ENCODE results near the gene TTC1. TPM values are rescaled to one million over a fixed set of nuclear protein-coding genes. Genes with fewer than 3 reads are reported as not detected.
"Not testable (repeated sequence)": the region's sequence is repeated elsewhere in the genome, so short reads cannot be mapped to it uniquely, and the experiment has no call there.

Gene TTC1
- polyA plus RNA-seq, 3 donors = 17.5 to 54.5 (median 35.6) TPM

GRCh38 chr5:160069120-160069519 is 60.2 kb downstream of the TTC1 start:
- H3K27ac ChIP-seq (ENCODE audit: low read depth, low read length) = not testable (repeated sequence)
- WGBS, 3 donors = 71 to 94% (median 91%) methylated on average over 5 of the region's 5 CpGs

GRCh38 chr5:160071516-160071915 is 62.6 kb downstream of the TTC1 start:
- H3K27ac ChIP-seq (ENCODE audit: low read depth, low read length) = no peak overlapping the region
- 12 to 58% (median 20%) methylated on average over 8 of the region's 8 CpGs for WGBS, 3 donors

DNA sequence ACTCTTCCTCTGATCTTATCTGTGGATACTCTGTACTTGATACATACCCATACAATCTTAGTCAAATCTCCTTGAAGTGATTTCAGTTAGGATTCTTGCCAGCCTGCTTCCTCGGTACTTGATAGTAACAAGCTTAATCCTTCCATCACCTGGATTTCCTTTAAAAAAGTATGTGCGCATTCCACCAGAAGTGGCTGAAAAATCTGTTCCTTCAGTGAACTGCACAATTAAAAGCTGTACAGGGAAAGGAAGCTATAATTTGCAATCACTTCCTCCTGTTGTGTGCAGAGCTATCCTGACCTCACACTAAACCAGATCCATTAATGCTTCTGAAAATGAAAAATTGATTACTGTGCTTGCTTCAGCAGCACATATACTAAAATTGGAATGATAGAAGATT is 63.0 kb downstream of the TTC1 start:
- no peak overlapping the region for H3K27ac ChIP-seq (ENCODE audit: low read depth, low read length)
- 25 to 80% (median 25%) methylated on average over 2 of the region's 2 CpGs for WGBS, 3 donors

GRCh38 chr5:160075073-160075472 is 66.1 kb downstream of the TTC1 start:
- no peak overlapping the region for H3K27ac ChIP-seq (ENCODE audit: low read depth, low read length)

- H3K27ac ChIP-seq (ENCODE audit: low read depth, low read length) = no peak overlapping the region
- WGBS, 3 donors = 81 to 90% (median 86%) methylated on average over 2 of the region's 2 CpGs
Measured at GRCh38 chr5:160076997-160077396, 68.1 kb downstream of the TTC1 start.

GRCh38 chr5:160079753-160080152 is 70.8 kb downstream of the TTC1 start:
- WGBS, 3 donors = 89 to 98% (median 96%) methylated on average over 2 of the region's 2 CpGs
- no peak overlapping the region for H3K27ac ChIP-seq (ENCODE audit: low read depth, low read length)

GRCh38 chr5:160081495-160081894 is 72.6 kb downstream of the TTC1 start:
- no peak overlapping the region for H3K27ac ChIP-seq (ENCODE audit: low read depth, low read length)
- WGBS, 3 donors = 74 to 84% (median 79%) methylated on average over 3 of the region's 3 CpGs

GRCh38 chr5:160082614-160083500 is 73.9 kb downstream of the TTC1 start:
- no peak overlapping the region for H3K27ac ChIP-seq (ENCODE audit: low read depth, low read length)
- WGBS, 3 donors = 64 to 73% (median 68%) methylated on average over 9 of the region's 9 CpGs

- H3K27ac ChIP-seq (ENCODE audit: low read depth, low read length) = no peak overlapping the region
- WGBS, 3 donors = 64 to 73% (median 70%) methylated on average over 3 of the region's 3 CpGs
Measured at GRCh38 chr5:160083501-160083900, 74.6 kb downstream of the TTC1 start.

DNA sequence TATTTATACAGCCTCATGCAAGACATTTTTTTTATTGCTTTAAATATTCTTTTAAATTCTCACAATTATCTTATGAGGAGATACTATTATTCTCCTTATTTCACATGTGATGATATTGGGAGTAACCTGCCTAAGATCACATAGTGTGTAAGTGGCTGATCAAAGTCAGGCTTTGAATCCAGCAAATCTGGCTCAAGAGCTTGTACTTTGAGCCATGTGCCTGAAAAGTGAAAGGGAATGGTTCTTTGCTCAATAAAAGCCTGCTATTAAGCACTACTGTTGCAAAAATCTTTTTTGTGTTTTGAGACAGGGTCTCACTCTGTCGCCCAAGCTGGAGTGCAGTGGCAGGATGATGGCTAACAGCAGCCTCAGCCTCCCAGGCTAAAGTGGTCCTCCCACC is 75.2 kb downstream of the TTC1 start:
- H3K27ac ChIP-seq (ENCODE audit: low read depth, low read length) = no peak overlapping the region
- WGBS, 3 donors = 92 to 100% (median 96%) methylated on average over 1 of the region's 1 CpG

GRCh38 chr5:160087199-160087598 is 78.3 kb downstream of the TTC1 start:
- H3K27ac ChIP-seq (ENCODE audit: low read depth, low read length) = no peak overlapping the region
- WGBS, 3 donors = 86 to 100% (median 97%) methylated on average over 1 of the region's 1 CpG

- 80 to 90% (median 84%) methylated on average over 1 of the region's 1 CpG for WGBS, 3 donors
- H3K27ac ChIP-seq (ENCODE audit: low read depth, low read length) = no peak overlapping the region
Measured at GRCh38 chr5:160088805-160089204, 79.9 kb downstream of the TTC1 start.

DNA sequence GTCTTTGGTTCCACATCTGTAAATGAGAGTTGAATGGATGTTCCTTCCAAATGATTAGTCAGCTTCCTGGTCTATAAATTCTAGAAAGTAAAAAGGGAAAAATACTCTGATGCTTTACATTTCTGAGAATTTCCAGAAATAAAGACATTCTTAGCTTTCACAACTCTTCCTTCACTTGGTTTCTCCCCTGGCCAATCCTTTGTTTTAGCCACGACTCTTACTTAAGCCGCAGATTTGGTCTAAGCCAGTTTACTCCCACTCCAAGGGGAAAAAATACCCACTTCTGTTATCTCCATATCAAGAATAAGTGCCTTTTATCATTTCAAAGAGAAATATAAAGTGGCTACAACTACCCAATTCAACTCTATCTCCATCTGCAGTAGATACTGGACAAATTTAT is 80.6 kb downstream of the TTC1 start:
- H3K27ac ChIP-seq (ENCODE audit: low read depth, low read length) = no peak overlapping the region
- WGBS, 3 donors = 79 to 84% (median 79%) methylated on average over 2 of the region's 2 CpGs

DNA sequence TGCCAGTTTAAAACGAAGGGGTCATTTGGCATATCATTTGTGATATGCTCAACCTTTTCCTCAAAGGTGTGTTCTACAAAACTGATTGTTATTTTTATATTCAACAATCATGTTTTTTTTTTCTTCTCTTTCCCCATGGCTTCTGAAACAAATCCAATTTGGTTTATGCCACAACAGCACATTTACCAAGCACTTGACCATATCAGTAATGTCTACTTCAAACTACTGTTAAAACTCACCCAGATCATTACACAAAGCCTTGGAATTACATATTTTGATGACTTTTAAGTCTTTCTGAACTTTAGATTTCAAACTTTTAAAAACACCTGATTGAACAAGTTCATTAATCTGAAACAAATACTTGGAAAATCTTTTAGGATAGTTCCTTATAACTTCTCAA is 81.1 kb downstream of the TTC1 start:
- H3K27ac ChIP-seq (ENCODE audit: low read depth, low read length) = no peak overlapping the region
- WGBS, 3 donors = 68 to 79% (median 78%) methylated on average over 1 of the region's 1 CpG

- 89% methylated on average over 7 of the region's 7 CpGs for WGBS, 3 donors
- no peak overlapping the region for H3K27ac ChIP-seq (ENCODE audit: low read depth, low read length)
Measured at GRCh38 chr5:160092514-160092913, 83.6 kb downstream of the TTC1 start.

DNA sequence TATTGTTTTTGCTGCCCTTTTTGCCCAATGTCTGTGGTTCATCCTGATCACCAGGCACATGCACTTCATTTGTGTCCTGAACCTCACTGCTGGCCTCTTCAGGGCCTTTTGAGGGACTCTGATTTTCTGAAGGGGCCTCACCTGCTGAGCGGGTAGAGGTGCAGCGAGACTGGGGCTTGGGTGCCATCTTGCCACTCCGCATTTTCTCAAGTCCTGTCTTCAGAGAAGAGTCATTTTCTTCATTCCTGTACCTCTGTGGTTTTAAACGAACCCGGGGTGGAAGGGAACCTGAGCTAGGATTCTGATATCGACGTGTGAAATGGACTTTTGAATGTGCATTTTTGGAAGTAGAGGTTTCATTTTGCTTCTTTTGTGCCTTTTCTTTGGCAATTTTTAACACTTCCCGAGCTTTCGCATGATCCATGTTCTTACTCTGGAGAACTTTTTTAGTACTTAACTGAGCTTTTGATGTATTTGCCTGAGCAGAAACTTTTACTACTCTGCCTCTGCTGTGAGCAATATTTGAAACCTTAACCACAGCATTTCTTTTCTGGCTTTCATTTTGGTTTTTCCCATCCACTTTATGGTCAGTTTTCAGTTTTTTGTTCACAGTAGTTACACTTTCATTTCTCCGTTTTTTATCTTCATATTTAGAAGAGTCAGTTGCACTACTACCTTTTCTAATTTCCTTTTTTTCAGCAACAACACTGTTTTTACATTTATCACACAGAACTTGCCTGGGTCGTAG is 84.2 kb downstream of the TTC1 start:
- WGBS, 3 donors = 90 to 94% (median 91%) methylated on average over 11 of the region's 11 CpGs
- H3K27ac ChIP-seq (ENCODE audit: low read depth, low read length) = no peak overlapping the region

DNA sequence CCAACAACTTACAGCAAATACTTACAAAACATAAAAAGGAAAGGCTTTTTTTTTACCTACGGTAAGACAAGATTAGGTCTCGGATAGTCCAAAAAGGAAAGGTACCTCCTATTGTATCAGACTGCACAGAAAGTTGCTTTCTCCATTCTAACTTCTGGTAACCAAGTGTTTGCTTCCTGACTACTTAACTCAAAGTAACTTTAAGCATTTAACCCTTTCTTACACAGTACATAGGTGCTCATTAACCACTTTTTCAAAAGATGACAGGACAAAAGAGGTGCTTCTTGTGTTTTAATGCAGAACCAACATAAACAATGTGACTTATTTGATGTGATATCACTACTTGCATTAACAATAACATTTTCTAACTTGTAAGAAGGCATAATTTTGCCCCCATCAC is 87.2 kb downstream of the TTC1 start:
- 86 to 95% (median 89%) methylated on average over 2 of the region's 2 CpGs for WGBS, 3 donors
- H3K27ac ChIP-seq (ENCODE audit: low read depth, low read length) = no peak overlapping the region

DNA sequence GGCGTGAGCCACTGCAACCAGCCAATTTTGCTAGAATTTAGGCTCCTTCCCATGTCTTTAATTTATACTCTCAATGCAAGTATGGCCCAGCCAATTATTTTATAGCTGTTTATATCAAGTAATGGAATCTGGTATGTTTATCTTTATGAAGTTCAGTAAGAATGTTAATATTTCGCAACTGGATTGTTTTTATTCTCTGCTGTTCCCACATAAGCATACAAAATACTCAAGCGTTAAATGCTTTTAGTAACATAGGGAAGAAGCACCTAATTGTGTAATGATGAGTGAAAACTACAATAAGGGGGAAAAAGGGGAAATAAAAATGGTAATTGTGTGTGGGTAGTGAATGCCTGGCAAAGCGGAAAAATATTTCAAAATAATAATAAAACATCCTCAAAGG is 89.1 kb downstream of the TTC1 start:
- WGBS, 3 donors = 65 to 89% (median 65%) methylated on average over 4 of the region's 4 CpGs
- no peak overlapping the region for H3K27ac ChIP-seq (ENCODE audit: low read depth, low read length)

DNA sequence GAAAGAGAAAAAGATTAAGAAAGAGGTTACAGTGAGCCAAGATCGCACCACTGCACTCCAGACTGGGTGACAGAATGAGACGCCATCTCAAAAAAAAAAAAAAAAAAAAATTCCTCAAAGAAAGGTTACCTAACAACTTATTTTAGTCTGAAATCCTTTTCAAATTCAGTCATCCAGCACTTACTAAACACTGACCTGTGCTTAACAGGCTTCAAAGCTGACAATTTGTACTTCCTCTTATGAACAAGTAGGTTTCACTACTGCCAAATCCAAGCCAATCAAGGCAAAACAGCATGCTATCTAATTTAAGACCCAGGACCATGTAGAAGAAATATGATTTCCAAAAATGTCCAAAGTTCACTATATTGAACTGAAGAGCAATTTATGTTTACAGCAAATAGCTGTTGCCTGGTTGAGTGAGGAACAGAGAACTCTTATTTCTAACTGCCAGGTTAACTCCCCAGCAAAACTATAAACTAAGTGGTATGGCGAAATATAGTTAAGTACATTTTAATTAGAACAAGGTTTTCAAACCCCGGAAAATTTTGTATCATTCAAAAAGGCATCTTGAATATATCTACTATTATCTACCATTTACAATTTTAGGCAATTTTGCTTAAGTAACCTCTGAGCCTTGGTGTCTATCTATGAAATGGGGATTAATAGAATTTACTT is 96.9 kb downstream of the TTC1 start:
- 67 to 87% (median 82%) methylated on average over 4 of the region's 4 CpGs for WGBS, 3 donors
- no peak overlapping the region for H3K27ac ChIP-seq (ENCODE audit: low read depth, low read length)
